Germinal center (tissue), 1 donor: ENCODE measurements around the gene PGBD1.
"Not testable (repeated sequence)": the region's sequence is repeated elsewhere in the genome, so short reads cannot be mapped to it uniquely, and the experiment has no call there.

Experiments used
- DNase-seq: peaks from one replicate; pipeline ENCODE4 v3.0.0; 2012; ENCODE audit warnings: mixed read lengths, low spot score

Gene PGBD1

DNA sequence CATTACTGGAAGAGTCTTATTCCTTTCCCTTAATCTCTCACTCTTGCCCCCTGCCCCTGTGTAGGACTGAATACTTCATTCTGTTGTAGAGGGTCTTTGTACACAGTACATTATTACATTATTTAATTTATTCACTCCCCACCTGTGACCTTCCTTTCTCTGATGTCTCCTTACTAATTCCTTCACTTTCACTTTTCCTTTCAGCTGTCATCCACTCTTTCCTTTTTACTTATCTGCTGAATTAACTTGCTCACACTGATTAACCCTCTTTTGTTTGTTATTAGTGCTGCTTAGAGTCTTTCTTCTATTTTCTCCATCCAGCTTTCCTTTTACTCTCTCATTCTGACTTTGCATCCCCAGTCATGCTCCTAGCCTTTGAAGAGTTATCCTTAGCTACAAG is 6.5 kb upstream of the PGBD1 start:
- DNase-seq, result no peak

DNA sequence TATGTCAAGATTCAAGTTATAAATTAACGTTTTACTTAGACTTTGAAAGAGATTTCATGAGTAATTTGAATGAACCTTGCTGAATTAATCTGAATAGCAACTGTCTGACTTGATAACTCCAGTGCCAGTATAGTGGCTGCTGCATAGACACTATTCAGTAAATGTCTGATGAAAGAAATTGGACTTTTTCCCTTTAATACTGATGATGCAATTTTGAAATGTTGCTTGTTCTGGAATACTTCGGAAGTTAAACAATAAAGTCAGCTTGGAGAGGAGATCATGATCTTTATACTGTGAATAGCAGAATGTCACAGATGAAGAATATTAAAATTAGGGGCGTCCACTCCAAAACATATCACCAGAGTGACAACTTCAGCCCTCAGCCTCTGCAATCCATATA is 3.6 kb upstream of the PGBD1 start:
- no peak for DNase-seq

DNA sequence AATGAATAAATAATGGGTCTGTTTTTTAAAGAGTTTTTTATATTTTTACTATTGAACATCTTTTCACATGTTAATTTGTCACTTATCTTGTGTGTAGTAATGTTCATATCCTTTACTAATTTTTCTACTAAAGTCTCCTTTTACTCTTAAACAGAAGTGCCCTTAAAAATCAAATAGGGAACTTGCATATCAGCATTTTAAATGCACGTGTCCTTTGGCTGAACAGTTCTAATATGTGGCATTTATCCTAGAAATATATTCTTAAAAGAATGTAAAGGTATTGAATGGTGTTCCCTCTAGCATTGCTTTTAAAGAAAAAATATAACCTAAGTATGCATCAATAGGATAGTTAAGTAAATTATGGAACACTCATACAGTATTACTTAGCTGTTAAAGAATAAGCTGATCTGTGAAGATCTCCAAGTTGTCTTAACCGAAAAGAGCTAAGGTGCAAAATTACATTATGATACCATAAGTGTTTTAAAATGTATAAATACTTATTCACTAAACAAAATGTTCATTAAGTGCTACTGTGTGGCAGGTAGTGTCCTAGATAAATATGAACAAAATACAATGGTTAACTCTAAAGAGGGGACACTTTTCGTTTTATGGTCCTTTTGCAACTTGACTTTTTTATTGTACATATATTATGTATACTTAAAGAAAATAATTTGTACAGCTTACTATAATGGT is 631 bp upstream of the PGBD1 start:
- no peak for DNase-seq

DNA sequence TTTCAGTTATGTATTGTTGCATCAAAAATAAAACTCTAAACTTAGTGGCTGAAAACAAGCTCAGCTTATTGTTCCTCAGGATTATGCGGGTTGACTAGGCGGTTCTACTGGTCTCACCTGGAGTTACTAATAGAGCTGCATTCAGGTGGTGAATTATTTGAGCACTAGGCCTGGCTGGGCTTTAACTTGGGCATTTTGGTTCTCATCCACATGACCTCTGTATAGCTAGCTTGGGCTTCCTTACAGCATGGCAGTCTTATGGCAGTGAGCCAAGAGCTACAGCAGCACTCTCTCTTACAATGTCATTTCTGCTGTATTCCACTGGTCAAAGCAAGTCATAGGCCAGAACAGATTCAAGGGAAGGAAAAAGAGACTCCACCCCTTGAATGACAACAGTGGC is 1.6 kb downstream of the PGBD1 start:
- no peak for DNase-seq

DNA sequence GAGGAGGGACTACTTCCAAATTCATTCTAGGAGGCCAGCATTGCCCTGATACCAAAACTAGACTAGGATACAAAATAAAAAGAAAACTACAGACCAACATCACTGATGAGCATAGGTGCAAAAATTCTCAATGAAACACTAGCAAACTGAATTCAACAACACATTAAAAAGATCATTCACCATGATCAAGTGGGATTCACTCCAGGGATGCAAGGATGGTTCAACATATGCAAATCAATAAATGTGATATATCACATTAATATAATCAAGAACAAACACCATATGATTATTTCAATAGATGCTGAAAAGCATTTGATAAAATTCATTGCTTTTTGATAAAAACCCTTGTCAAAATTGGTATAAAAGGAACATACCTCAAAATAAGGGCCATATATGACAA is 10.2 kb downstream of the PGBD1 start:
- no peak for DNase-seq

DNA sequence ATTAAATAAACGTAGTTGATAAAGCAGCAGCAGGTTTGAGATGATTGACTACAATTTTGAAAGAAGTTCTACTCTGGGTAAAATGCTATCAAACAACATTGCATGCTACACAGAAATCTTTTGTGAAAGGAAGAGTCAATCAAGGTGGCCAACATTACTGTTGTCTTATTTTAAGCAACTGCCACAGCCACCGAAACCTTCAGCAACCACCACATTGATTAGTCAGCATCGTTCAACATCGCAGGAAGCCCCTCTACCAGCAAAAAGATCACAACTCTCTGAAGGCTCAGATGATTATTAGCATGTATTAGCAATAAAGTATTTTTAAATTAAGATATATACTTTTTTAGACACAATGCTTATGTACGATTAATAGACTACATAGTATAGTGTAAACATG is 14.0 kb downstream of the PGBD1 start:
- DNase-seq, result no peak

DNA sequence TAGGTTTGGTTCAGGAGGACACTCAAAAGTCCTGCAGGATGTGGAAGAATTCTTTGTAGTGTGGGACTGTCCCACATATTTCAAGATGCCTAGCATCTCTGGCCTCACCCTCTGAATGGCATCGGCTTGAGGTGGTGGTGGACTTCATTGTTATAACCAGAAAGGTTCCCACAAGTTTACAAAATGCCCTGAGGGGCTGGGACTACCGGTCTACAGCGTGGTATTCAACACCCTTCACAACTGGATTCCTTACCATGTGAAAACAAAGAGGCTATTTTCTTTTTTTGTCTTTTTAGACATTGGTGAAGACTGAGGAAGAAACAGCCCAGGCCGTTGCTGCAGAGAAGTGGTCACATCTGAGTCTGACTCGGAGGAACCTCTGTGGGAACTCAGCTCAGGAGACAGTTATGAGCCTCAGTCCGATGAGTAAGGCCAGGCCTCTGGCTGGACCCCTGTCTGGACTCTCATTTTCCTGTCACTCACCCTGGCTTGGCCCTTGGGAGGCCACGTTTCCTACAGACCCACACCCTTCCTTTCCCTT is 15.2 kb downstream of the PGBD1 start:
- no peak for DNase-seq

DNA sequence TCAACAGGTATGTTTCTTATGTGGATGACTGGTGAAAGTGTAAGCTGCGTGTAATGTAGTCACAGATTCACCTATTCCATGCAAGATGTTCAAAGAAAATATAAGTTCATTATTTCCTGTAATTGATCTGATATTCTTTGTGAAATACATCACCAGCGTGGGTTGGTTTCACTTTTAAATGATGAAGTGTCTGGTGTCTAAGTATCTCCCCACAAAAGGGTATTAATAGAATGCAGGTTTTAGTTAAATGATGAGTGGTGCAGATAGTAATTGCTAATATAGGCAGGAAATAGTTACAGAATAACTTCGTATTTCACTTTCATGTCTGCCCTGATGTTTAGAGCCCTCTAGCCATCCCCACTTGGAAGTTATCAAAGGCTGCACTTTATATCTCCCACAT is 22.2 kb downstream of the PGBD1 start:
- DNase-seq, result no peak

DNA sequence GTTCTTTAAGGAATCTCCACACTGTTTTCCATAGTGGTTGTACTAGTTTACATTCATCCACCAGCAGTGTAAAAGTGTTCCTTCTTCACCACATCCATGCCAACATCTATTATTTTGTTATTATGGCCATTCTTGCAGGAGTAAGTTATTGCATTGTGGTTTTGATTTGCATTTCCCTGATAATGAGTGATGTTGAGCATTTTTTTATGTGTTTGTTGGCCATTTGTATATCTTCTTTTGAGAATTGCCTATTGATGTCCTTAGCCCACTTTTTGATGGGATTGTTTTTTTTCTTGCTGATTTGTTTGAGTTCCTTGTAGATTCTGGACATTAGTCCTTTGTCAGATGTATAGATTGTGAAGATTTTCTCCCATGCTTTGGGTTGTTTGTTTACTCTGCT is 25.0 kb downstream of the PGBD1 start:
- DNase-seq, result not testable (repeated sequence)

DNA sequence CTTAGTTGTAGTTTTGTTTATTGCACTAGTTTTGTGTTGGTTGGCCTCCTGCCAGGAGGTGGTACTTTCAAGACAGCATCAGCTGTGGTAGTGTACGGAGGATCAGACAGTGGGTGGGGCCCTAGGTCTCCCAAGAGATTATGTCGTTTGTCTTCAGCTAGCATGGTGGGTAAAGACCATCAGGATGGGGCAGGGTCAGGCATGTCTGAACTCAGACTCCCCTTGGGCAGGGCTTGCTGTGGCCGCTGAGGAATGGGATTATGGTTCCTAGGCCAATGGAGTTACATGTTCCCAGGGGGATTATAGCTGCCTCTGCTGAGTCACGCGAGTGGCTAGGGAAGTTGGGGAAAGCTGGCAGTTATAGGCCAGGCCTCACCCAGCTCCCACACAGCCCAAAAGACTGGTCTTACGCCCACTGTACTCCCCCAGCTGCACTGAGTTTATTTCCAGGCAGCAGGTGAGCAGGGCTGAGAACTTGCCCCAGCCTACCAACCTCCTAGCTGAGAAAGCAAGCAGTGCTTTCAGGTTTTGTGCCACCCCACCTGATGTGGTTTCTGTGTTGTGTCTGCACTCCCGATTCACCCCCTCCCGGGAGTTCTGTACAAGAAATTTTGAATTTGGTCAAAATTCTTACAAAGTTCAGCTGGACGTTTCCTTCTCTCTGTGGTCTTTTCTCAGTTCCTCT is 29.9 kb downstream of the PGBD1 start:
- no peak for DNase-seq

DNA sequence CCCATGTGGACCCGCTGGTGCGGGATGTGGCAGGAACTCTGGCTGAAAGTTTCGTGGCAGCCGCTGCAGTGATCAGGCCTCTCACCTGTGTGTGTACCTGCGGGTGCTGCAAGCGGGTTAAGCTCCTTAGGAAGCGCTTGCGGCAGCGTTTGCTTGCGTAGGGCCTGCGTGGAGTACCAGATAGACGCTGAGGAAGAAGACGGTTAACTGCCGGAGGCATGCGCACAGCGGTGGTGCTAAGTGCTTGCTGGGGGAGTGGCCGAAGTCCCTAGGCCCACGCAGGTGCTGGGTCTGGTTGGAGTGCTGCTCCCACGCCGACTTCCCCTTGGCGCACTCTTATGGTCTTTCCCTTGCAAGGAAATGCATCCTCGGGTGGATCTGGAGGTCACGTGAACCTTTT is 31.6 kb downstream of the PGBD1 start:
- no peak for DNase-seq

DNA sequence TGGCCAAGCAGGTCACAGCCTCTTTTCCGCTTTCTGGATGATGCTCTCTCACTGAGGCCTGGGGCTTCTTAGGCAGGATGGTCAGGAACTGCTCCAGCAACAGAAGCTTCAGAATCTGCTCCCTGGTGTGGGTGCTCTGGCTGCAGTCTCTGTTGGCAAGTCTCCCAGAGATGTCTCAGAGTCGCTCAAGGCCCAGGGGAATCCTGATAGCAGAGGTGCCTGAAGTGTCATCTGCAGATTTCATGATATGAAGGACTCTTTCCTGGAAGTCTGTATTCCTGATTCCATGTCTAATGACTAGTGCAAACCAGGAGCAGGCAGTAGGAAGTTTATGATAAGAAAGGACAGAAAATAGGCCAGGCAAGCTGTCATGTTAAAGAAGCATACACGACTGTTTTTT is 34.3 kb downstream of the PGBD1 start:
- no peak for DNase-seq

DNA sequence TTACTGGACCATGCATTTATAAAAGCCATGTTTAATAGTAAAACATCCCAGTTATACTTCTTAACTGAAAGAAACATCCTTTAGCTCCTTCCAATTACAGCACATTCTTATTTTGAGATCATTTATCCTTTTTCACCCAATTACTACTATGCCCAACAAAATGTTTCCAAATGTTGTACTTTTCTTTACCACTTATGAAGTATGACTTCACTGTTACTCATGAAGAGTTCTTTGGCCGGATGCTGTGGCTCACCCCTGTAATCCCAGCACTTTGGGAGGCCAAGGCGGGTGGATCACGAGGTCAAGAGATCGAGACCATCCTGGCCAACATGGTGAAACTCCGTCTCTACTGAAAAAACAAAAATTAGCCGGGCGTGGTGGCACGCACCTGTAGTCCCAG is 36.5 kb downstream of the PGBD1 start:
- not testable (repeated sequence) for DNase-seq

DNA sequence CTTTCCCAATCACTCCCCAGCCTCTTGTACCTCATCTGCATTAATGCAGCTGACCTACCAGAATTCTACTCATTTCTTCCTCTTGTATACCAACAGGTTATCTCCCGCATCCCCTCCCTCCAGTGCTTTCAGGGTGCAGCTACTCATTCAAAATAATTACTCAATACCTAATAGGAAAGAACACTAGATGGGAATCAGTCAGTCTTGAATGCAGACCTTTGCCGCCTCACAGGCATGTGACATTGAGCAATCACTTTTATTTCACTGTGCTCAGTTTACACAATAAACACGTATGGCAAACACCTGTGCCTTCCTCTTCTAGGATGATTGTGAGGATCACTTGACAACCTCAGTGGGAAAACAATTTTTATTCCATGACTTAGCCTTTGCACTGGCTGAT is 41.3 kb downstream of the PGBD1 start:
- DNase-seq, result no peak

DNA sequence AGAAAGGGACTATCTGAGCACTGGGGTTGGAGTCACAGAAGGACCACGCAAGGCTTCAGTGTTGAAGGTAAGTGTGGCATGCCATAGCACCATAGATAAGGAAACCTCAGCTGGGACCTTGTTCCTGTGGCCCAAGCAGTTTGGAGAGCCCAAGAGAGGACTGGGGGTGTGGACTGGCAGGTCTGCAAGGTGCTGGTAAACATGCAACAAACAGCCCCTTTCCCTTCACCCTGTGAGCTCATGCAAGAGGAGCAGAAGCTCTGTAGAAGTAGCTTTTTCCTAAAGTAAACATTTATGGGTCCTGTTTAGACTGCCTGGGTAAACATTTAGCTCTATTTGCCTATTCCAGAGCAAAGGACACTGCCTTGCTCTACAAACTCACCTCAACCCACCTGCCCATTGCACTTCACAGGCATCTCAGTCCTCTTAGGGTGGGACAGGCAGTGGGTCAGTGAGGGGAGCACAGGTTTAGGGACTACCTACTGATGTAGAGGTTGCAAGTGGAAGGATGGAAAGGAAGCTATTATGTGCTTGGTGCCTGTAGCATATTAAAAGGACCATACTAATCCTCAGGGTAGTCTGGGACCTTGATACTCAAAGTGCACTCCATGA is 42.5 kb downstream of the PGBD1 start:
- no peak for DNase-seq

DNA sequence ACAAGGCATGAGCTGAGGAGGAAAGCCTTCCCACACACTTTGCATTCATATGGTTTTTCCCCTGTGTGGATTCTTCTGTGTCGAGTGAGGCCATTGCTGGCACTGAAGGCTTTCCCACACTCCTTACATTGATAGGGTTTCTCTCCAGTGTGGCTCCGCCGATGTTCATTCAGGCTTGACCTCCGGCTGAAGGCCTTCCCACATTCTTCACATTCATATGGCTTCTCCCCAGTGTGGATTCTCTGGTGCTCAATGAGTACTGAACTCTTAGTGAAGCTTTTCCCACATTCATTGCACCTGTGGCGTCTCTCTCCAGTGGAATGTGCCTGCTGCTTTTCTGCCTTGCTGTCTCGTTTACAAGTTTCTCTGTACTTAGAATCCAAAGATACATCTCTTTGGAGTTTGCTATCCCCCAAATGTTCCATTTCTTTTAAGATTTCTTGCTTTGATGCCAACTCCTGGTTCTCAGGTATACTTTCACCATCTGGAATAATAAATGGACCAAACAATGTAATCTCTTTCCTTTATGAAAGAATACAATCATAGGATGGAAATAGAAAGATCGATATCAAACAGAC is 45.1 kb downstream of the PGBD1 start:
- no peak for DNase-seq

DNA sequence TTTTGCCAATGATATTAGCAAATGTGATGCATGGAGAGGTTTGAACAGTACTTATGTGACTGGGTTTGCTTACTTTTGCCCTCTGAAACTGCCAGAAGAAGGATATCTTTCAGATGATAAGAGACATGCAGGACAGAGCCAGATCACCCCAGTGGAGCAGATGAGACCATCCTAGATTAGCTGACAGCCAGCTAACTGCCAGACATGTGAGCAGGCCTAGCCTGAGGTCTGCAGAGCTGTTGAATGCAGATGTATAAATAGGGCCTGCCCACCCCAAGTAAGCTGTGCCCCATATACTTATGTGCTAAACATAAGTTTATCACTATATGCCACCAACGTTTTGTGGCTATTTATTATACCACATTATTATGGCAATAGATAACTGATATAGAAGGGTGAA is 48.7 kb downstream of the PGBD1 start:
- DNase-seq, result no peak

DNA sequence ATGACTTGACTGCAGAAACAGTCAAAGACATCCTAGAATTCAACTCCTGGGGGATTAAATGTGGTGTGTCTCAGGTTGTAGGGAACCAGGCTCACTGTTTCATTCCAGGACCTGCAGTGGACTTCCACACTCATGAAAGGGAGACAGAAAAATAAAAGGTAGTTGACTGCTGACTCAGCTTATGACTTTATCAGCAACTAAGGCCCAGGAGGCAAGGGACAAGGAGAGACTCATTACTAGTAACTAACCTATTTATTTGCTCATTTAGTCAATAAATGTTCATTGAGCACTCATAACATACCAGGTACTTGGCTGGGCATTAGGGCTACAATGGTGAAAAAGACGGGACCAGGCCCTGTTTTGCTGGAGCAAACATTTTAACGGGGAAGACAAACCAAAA is 51.7 kb downstream of the PGBD1 start:
- DNase-seq, result no peak

DNA sequence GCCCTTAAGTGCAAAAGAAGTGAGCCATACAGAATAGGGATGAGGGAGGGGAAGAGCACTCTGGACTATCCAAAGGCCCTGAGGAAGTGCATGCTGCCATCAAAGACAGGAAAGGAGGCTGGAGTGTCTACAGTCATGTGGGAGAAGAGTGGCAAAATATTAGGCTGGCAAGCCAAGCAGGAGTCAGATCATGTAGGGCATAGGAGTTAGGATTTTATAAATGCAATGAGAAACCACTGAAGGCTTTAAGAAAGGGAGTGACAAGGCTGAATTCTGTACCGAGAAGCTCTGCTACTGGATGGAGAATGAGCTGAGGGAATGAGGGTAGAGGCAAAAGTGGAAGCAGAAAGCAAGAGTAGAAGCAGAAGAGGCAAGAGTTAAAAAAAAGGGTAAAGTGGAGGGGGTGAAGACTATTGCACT is 52.2 kb downstream of the PGBD1 start:
- no peak for DNase-seq

DNA sequence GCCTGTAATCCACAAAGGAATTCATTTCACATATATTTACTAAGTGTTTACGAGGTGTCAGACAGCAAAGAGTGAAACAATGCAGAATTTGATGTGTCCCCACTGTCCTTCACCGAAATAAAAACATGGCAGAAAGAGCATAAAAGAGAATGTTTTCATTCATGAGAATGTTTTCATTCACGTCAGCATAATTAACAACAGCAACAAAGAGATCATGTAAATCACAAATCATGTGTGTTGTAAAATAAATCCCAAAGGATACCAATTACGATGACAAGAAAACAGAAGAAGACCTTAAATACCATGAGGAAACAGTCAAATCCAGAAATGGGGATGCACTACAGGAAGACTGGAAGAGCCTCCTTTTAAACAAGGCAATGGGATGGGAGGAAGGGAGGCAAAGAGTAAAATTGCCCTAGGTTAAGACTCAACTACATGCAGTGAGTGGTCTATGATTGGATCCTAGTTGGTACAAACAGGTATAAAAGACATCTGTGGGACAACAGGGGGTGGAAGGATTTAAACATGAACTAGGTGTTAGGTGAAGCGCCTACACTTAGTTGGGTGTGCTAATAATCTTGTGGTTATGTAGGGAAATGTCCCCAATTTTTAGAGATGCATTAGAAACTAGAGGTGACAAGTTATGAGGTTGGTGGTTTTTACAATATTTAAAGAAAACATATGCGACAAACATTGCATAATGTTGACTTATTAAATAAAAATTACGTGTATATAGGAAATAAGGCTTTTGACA is 53.1 kb downstream of the PGBD1 start:
- DNase-seq, result no peak

DNA sequence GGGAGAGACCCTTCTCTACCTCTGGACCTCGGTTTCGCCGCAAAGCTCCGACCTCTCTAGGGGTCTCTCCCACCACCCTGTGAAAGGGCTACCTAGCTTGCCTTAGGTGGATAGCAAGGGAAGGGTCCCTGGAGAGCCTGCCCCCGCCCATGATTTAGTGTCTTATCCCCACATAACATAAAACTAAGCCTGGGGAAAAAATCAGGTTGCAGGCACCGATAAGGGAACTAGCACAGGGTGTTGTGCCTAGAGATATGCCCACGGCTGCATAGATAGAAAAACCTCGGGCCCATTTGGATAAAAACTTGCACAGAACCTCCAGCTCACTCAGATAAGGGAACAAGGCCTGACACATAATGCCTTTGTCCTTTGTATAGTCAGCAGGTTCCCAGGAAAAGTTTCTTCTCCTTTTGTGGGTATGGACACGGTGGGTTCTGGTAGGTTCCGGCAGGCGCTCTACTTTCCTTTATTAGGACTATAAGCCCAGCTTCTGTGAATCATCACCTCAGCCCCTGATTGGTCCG is 53.7 kb downstream of the PGBD1 start:
- no peak for DNase-seq
